K562 (cell line): ENCODE results near the gene BICDL1. TPM values are rescaled to one million over a fixed set of nuclear protein-coding genes. Genes with fewer than 3 reads are reported as not detected.

Source experiments
- BCOR ChIP-seq: fragments of 450-650 bp; IDR thresholded peaks from 2 replicates; pipeline ENCODE4 v1.6.1; 2016
- CBFA2T2 ChIP-seq: fragments of 450-650 bp; conservative IDR thresholded peaks from 2 replicates; pipeline ENCODE4 v1.6.1; 2017; ENCODE audit warnings: mild to moderate bottlenecking
- DDX20 ChIP-seq: fragments of 450-650 bp; IDR thresholded peaks from 2 replicates; pipeline ENCODE4 v1.6.1; 2016; ENCODE audit warnings: missing genetic modification characterization, low read depth, mild to moderate bottlenecking, missing compliant biosample characterization, moderate library complexity
- GABPA ChIP-seq: fragments of 200-800 bp; sonication (Bioruptor generic); conservative IDR thresholded peaks from 2 replicates; pipeline ENCODE4 v1.6.1; 2016; ENCODE audit warnings: low read depth, missing genetic modification characterization, missing compliant biosample characterization
- ID3 ChIP-seq, 2 experiments: fragments of 250-450 bp in 1 of 2; fragments of 450-650 bp in 1 of 2; sonication (Bioruptor Pico) in 1 of 2; IDR thresholded peaks; 2 replicates each; pipeline versions ENCODE4 v1.6.1 to v1.8.0; 2016 to 2021; ENCODE audit warnings: mild to moderate bottlenecking in 2 of 2, moderate library complexity in 2 of 2, missing compliant biosample characterization in 1 of 2, missing genetic modification characterization in 1 of 2
- NCOA2 ChIP-seq, 2 experiments: fragments of 450-650 bp; IDR thresholded peaks; 2 replicates each; pipeline ENCODE4 v1.6.1; 2018; ENCODE audit warnings: mild to moderate bottlenecking in 2 of 2, moderate library complexity in 1 of 2; ENCODE audit not compliant: partially characterized antibody in 2 of 2
- SAFB2 ChIP-seq: fragments of 200-400 bp; formaldehyde crosslinking; IDR thresholded peaks from 2 replicates; pipeline ENCODE4 v1.6.1; 2018; ENCODE audit warnings: borderline replicate concordance, low read length, low read depth, moderate library complexity; ENCODE audit not compliant: severe bottlenecking
- STAT5B ChIP-seq: fragments of 250-450 bp; sonication (Bioruptor Pico); IDR thresholded peaks from 2 replicates; pipeline ENCODE4 v1.8.0; 2021; ENCODE audit warnings: mild to moderate bottlenecking, inconsistent platforms
- TGIF2 ChIP-seq: sonication (generic); formaldehyde crosslinking; IDR thresholded peaks from 2 replicates; pipeline ENCODE4 v1.8.1; 2022; ENCODE audit warnings: mild to moderate bottlenecking, missing genetic modification reagents, moderate library complexity
- U2AF1 ChIP-seq: fragments of 200-400 bp; formaldehyde crosslinking; optimal IDR thresholded peaks from 2 replicates; pipeline ENCODE3; 2017; ENCODE audit warnings: mild to moderate bottlenecking, low read depth, low read length, moderate library complexity
- ZNF174 ChIP-seq: fragments of 250-450 bp; sonication (Bioruptor Pico); IDR thresholded peaks from 2 replicates; pipeline ENCODE4 v1.4.0; 2020; ENCODE audit warnings: mild to moderate bottlenecking
- ZNF184 ChIP-seq: sonication (generic); formaldehyde crosslinking; IDR thresholded peaks from 2 replicates; pipeline ENCODE4 v1.5.0; 2020; ENCODE audit warnings: missing genetic modification reagents
- ZNF407 ChIP-seq: fragments of 450-650 bp; IDR thresholded peaks from 2 replicates; pipeline ENCODE4 v1.6.1; 2016; ENCODE audit warnings: low read depth
- ZNF512 ChIP-seq: IDR thresholded peaks from 2 replicates; pipeline ENCODE4 v1.6.1; 2016; ENCODE audit warnings: missing genetic modification characterization, missing compliant biosample characterization
- ZNF778 ChIP-seq: fragments of 450-650 bp; formaldehyde crosslinking; IDR thresholded peaks from 2 replicates; pipeline ENCODE4 v1.4.0; 2020; ENCODE audit warnings: mild to moderate bottlenecking, moderate library complexity
- polyA plus RNA-seq, 8 experiments: library from polyadenylated mRNA; depleted of rRNA in 4 of 8; stranded (reverse) in 5 of 8; unstranded in 3 of 8; fragments of >200 nt; fragmentation: Nextera tagmentation in 2 of 8; fragmentation: Illumina TruSeq in 1 of 8; extraction: Ambion mirVana in 2 of 8; extraction: Trizol in 1 of 8; gene quantifications; 2 replicates each; pipeline versions ENCODE4 v1.2.1 to v1.2.3, GENCODE V29; 2011 to 2014; ENCODE audit warnings: inconsistent platforms in 1 of 8, missing spikeins in 1 of 8
- total RNA-seq, 7 experiments: library from RNA; depleted of rRNA in 6 of 7; stranded (reverse); fragments of >200 nt in 6 of 7; fragmentation: Illumina TruSeq in 2 of 7; extraction: Trizol in 2 of 7; gene quantifications; 2 replicates each; pipeline versions ENCODE4 v1.2.1 to v1.2.3, GENCODE V29; 2011 to 2021; ENCODE audit warnings: low replicate concordance in 1 of 7
- TF ChIP-seq, protein P1 (sequence below): sonication (generic); formaldehyde crosslinking; IDR thresholded peaks from 2 replicates; pipeline ENCODE4 v1.8.0; 2022; ENCODE audit warnings: missing genetic modification reagents, mild to moderate bottlenecking, borderline replicate concordance

The BICDL1 gene
- total and polyA plus RNA-seq, 9 of the 15 experiments (the other 6 are each of a cell fraction or from before 2014, with no cell fraction given): 0.06 to 2.0 (median 0.58) TPM

DNA sequence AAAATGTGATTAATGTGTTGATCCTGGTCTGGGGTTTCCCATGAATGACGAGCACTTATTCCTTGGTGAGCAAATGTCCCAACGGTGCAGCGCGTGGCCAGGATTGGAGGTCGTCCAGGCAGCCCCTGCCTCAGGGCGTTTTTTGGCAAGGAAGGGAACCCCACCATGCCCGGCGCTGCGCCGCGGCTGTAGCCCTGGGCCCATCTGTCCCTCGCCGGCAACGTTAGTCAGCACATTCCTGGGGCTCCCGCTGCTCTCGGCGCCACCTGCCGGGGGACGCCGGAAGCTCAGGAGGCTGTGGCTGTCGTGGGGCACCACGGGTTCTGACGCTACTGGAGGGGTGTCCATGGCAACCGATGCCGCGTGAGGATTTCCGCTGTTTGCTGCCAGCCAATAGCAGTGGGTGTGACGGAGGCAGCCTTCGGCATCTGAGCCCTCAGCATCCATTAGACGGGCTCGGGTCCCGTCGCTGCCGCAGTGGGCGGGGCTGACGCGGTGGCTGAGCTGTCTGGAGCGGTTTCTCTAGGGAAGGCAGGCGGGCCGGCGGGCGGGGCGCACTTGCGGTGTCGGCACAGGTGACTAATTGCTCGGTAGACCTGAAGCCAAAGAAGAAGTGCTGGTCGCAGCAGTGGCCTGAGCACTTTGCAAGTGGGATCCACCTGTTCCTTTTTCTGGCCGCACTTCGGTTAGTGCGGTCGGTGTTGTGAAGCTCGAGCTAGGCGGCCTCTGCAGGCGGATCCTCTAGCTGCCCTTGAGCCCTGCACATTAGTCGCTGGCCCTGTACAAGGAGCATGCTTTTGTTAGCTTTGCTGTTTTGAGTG, 98.0 kb downstream of the BICDL1 start (continued):
- TF ChIP-seq ZNF407 (no peak; the same call in 1 of the 2 replicates), U2AF1 (no peak), CBFA2T2 (no peak), TGIF2 (CRISPR knock-in tag) (no peak), GABPA (tag) (no peak; the same call in 1 of the 2 replicates), BCOR (peak; percentile 69), STAT5B (CRISPR knock-in tag) (no peak), NCOA2 (IDR thresholded peaks at IDR 0.05; ENCODE audit: partially characterized antibody in 2 of 2) (no peak), ZNF174 (no peak), ZNF184 (CRISPR knock-in tag) (no peak), DDX20 (tag) (no peak), SAFB2 (no peak), ZNF778 (CRISPR knock-in tag) (no peak), ZNF512 (no peak), ID3 (CRISPR knock-in tag; IDR thresholded peaks at IDR 0.05) (no peak), ID3 (tag; IDR thresholded peaks at IDR 0.05) (no peak)
- TF ChIP-seq, protein P1, sequence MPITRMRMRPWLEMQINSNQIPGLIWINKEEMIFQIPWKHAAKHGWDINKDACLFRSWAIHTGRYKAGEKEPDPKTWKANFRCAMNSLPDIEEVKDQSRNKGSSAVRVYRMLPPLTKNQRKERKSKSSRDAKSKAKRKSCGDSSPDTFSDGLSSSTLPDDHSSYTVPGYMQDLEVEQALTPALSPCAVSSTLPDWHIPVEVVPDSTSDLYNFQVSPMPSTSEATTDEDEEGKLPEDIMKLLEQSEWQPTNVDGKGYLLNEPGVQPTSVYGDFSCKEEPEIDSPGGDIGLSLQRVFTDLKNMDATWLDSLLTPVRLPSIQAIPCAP: no peak
